Peyer's patch (tissue), 4 donors: ENCODE measurements around the gene CILP2. TPM values are rescaled to one million over a fixed set of nuclear protein-coding genes. Genes with fewer than 3 reads are reported as not detected.

Source experiments
- DNase-seq, 3 donors: peaks; one replicate each; pipeline ENCODE4 v3.0.0-alpha.2; 2017 to 2019
- H3K27ac ChIP-seq, 4 donors: fragments of 200-600 bp; sonication (generic); one replicate each; pipeline ENCODE4 v1.5.1; 2016 to 2019
- H3K27me3 ChIP-seq, 2 donors: fragments of 200-600 bp; sonication (generic); one replicate each; pipeline ENCODE4 v1.5.1; 2019
- H3K36me3 ChIP-seq, 3 donors: fragments of 200-600 bp; sonication (generic); one replicate each; pipeline ENCODE4 v1.5.1; 2016 to 2019
- H3K4me1 ChIP-seq, 4 donors: fragments of 200-600 bp; sonication (generic); one replicate each; pipeline ENCODE4 v1.5.1; 2016 to 2019
- H3K4me3 ChIP-seq, 4 donors: fragments of 200-600 bp; sonication (generic); 1 replicate in 3 of 4; 2 replicates in 1 of 4; pipeline ENCODE4 v1.5.1; 2016 to 2019; ENCODE audit warnings: mild to moderate bottlenecking in 1 of 4
- H3K9me3 ChIP-seq, 4 donors: fragments of 200-600 bp; sonication (generic); one replicate each; pipeline ENCODE4 v1.5.1; 2016 to 2019; ENCODE audit warnings: mild to moderate bottlenecking in 1 of 4
- CTCF ChIP-seq, 6 experiments: fragments of 450-650 bp in 4 of 6; fragments of 200-600 bp in 2 of 6; sonication (generic) in 1 of 6; IDR thresholded peaks; one replicate each; pipeline ENCODE4 v1.5.1; 2017 to 2019; ENCODE audit warnings: antibody characterized with exemption in 6 of 6, mild to moderate bottlenecking in 3 of 6, moderate library complexity in 1 of 6
- POLR2A ChIP-seq, 2 donors: fragments of 450-650 bp; IDR thresholded peaks; one replicate each; pipeline ENCODE4 v1.5.1; 2017; ENCODE audit warnings: antibody characterized with exemption in 2 of 2, mild to moderate bottlenecking in 2 of 2, moderate library complexity in 2 of 2
- total RNA-seq, 4 donors: library from RNA; depleted of rRNA; stranded (reverse); fragments of >200 nt; gene quantifications; one replicate each; pipeline ENCODE4 v1.1.0, GENCODE V29; 2016

Gene CILP2
- total RNA-seq, 4 donors from 2014 or later, result not detected

- no peak for TF ChIP-seq CTCF (IDR thresholded peaks at IDR 0.05)
- TF ChIP-seq POLR2A (IDR thresholded peaks at IDR 0.05), result no peak
- H3K36me3 ChIP-seq, result peaks cover 0 to 5% (median 0%) of the 10 kb centered on the region in 3 donors
- no peak overlapping the region for H3K4me3 ChIP-seq
- H3K4me1 ChIP-seq, result no peaks in the 10 kb centered on the region
- no peaks in the 10 kb centered on the region for H3K9me3 ChIP-seq
- no peaks in the 10 kb centered on the region for H3K27me3 ChIP-seq
- no peak for DNase-seq
- H3K27ac ChIP-seq, result no peak overlapping the region
Measured at GRCh38 chr19:19568802-19569756, 31.0 kb downstream of the CILP2 start.

GRCh38 chr19:19570571-19570970 lies 32.5 kb downstream of the CILP2 start:
- H3K4me1 ChIP-seq, result no peaks in the 10 kb centered on the region
- no peaks in the 10 kb centered on the region for H3K9me3 ChIP-seq
- H3K36me3 ChIP-seq, result peaks cover 0 to 5% (median 0%) of the 10 kb centered on the region in 3 donors
- TF ChIP-seq POLR2A (IDR thresholded peaks at IDR 0.05) (no peak), CTCF (IDR thresholded peaks at IDR 0.05) (no peak)
- H3K27ac ChIP-seq, result no peak overlapping the region
- H3K4me3 ChIP-seq, result no peak overlapping the region
- no peaks in the 10 kb centered on the region for H3K27me3 ChIP-seq
- DNase-seq, result no peak

GRCh38 chr19:19571071-19571786 lies 33.2 kb downstream of the CILP2 start:
- Histone ChIP-seq H3K36me3 (peaks cover 0 to 5% (median 0%) of the 10 kb centered on the region in 3 donors), H3K4me3 (no peak overlapping the region), H3K27ac (no peak overlapping the region), H3K27me3 (no peaks in the 10 kb centered on the region), H3K9me3 (no peaks in the 10 kb centered on the region), H3K4me1 (no peaks in the 10 kb centered on the region)
- no peak for DNase-seq
- TF ChIP-seq CTCF (IDR thresholded peaks at IDR 0.05), result no peak
- no peak for TF ChIP-seq POLR2A (IDR thresholded peaks at IDR 0.05)

- Histone ChIP-seq H3K9me3 (no peaks in the 10 kb centered on the region), H3K4me1 (peaks cover 0 to 6% (median 0%) of the 10 kb centered on the region in 4 donors), H3K36me3 (no peaks in the 10 kb centered on the region), H3K27me3 (no peaks in the 10 kb centered on the region), H3K4me3 (no peak overlapping the region), H3K27ac (no peak overlapping the region)
- no peak for DNase-seq
- no peak for TF ChIP-seq POLR2A (IDR thresholded peaks at IDR 0.05)
- no peak for TF ChIP-seq CTCF (IDR thresholded peaks at IDR 0.05)
Measured at GRCh38 chr19:19575411-19575810, 37.3 kb downstream of the CILP2 start.

DNA sequence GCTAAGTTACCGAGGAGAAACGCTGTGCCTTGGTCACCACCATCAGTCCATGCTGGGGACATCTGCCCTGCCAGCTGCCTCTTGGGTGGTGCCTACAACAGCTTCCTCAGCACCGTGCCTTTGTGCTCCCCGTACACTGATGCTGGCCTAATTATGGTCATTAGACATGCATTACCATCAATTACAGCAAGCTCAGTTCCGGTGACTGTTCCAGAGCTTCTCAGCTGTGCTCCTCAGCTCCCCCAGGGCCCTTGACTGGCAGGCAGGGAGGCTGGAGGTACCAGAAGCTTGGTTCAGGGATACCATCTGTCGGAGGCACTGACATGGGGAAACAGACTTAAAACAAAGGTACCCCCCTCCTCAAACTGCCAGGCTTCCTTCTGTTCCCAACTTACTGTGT lies 40.2 kb downstream of the CILP2 start:
- Histone ChIP-seq H3K4me1 (peaks cover 0 to 7% (median 0%) of the 10 kb centered on the region in 4 donors), H3K9me3 (no peaks in the 10 kb centered on the region), H3K36me3 (no peaks in the 10 kb centered on the region), H3K4me3 (no peak overlapping the region), H3K27ac (no peak overlapping the region), H3K27me3 (no peaks in the 10 kb centered on the region)
- no peak for DNase-seq
- no peak for TF ChIP-seq POLR2A (IDR thresholded peaks at IDR 0.05)
- TF ChIP-seq CTCF (IDR thresholded peaks at IDR 0.05), result no peak
